NCI-H524 treated with DMSO at 0.1 percent for 48 hours (cell line): ENCODE data around the gene PPP2R3C.
"Not testable (repeated sequence)": the region's sequence is repeated elsewhere in the genome, so short reads cannot be mapped to it uniquely, and the experiment has no call there.

Source experiments
- DNase-seq: peaks from one replicate; lab custom pipeline; 2025; lab: John Stamatoyannopoulos, UW

Gene PPP2R3C

GRCh38 chr14:35121887-35122695 lies at the start of gene PPP2R3C, which contains the start of gene PRORP:
PPP2R3C (minus strand) TSS chr14:35121990; CDS start chr14:35121959, 31 bp downstream.
PRORP (plus strand) TSS chr14:35122552; CDS start chr14:35123246, 694 bp downstream.
- peak; percentile 80 for DNase-seq

GRCh38 chr14:35167496-35167895 lies 45.7 kb upstream of the PPP2R3C start:
- no peak for DNase-seq

GRCh38 chr14:35164849-35165248 lies 43.1 kb upstream of the PPP2R3C start:
- no peak for DNase-seq

GRCh38 chr14:35163384-35163783 lies 41.6 kb upstream of the PPP2R3C start:
- no peak for DNase-seq

- DNase-seq: no peak
Observed at GRCh38 chr14:35161231-35161630, 39.4 kb upstream of the PPP2R3C start.

- no peak for DNase-seq
Observed at GRCh38 chr14:35159742-35160409, 38.1 kb upstream of the PPP2R3C start.

- no peak for DNase-seq
Observed at GRCh38 chr14:35158951-35159653, 37.3 kb upstream of the PPP2R3C start.

GRCh38 chr14:35158491-35158890 lies 36.7 kb upstream of the PPP2R3C start:
- DNase-seq: no peak

- DNase-seq: no peak
Observed at GRCh38 chr14:35155962-35156361, 34.2 kb upstream of the PPP2R3C start.

GRCh38 chr14:35154016-35154415 lies 32.2 kb upstream of the PPP2R3C start:
- DNase-seq: no peak

GRCh38 chr14:35152531-35152930 lies 30.7 kb upstream of the PPP2R3C start:
- not testable (repeated sequence) for DNase-seq

GRCh38 chr14:35149239-35149638 lies 27.4 kb upstream of the PPP2R3C start:
- no peak for DNase-seq

- DNase-seq: no peak
Observed at GRCh38 chr14:35147711-35148110, 25.9 kb upstream of the PPP2R3C start.

GRCh38 chr14:35147186-35147585 lies 25.4 kb upstream of the PPP2R3C start:
- DNase-seq: no peak

GRCh38 chr14:35146711-35147149 lies 24.9 kb upstream of the PPP2R3C start:
- DNase-seq: no peak

- no peak for DNase-seq
Observed at GRCh38 chr14:35144029-35144428, 22.2 kb upstream of the PPP2R3C start.

GRCh38 chr14:35140718-35141581 lies 19.2 kb upstream of the PPP2R3C start:
- DNase-seq: no peak

GRCh38 chr14:35138585-35138984 lies 16.8 kb upstream of the PPP2R3C start:
- no peak for DNase-seq

- no peak for DNase-seq
Observed at GRCh38 chr14:35134329-35135123, 12.7 kb upstream of the PPP2R3C start.

- DNase-seq: no peak
Observed at GRCh38 chr14:35133542-35134328, 11.9 kb upstream of the PPP2R3C start.
